ENCODE measurements around the gene ARL15.

The ARL15 gene

DNA sequence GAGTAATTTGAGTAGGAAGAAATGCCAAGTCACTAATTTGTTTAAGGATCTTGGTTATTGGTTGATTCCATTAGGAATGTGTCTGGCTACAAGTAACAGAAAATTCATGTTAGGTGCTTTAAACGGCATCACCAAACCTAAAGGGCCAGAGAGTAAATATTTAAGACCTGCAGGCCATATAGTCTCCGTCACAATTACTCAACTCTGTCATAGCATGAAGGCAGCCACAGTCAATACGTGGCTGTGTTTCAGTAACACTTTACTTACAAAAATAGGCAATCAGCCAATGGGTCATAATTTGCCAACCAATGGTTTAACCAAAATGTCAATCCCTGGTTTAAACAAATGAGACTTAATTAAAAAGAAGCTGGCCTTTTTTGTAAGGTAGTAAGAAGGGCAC, 98.5 kb downstream of the ARL15 start:
- no peak for DNase-seq (ENCODE audit: low read depth in 2 of 2)

DNA sequence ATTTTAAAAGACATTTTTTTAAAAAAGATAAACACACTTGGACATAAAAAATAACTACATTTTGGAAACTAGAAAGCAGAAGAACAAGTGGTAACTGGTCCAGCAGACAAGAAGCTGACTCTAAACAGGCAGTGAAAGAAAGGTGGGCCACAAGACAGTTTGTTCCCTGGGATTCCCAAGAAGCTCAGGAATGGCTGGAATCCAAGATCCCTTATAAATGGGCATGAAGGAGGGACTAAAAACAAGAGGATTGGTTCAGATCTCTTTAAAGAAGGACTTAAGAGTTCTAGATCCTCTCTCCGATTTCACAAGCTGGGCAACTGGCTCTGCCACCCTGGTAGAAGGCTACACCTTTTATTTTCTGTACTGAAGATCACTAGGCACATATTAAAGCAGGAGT, 102.8 kb downstream of the ARL15 start:
- DNase-seq (ENCODE audit: low read depth in 2 of 2), result no peak

DNA sequence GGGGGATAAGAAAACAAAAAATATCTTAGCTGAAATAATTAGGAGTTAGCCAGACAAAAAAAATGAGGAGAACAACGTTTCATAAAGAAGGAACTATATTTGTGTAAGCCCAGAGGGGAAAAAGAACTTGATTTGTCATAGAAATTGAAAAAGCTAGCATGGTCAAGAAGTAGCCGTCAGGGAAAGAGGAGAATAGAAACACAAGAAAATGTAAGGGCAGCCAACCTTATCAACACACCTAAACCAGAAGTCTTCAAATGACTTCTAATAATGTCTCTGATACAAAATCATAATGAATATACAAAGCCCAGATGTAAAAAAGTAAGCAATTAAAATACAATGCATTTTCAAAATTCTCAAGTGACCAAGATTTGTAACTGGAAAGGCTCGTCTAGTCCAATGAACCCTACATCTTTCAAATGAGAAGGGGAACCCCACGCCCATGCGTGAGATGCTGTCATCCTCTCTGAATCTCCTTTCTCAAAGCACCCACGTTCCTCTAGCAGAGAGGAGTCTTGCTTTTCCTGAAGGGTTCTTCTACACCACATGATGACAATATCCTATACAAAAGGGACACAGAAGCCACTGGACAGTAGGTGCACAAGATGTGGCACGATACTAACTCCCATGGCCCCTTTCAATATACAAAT, 103.7 kb downstream of the ARL15 start:
- DNase-seq (ENCODE audit: low read depth in 2 of 2), result no peak

DNA sequence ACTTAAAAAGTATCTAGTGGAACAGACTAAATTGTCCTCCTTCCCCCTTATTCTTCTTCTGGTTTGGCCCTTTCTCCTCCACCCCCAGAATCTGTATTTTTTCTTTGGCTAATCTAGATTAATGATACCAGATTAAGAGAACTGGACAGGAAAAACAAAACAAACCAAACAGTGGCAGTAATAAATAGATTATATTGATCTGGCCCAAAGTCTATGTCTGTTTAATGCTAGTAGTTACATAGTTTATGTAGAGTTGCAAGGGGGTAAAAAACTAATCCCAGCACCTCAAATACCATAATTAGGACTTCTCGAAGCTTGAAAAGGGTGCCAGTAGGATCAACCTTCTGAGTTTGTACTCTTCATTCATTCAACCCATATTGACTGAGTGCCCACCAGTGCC, 104.5 kb downstream of the ARL15 start:
- DNase-seq (ENCODE audit: low read depth in 2 of 2), result no peak

DNA sequence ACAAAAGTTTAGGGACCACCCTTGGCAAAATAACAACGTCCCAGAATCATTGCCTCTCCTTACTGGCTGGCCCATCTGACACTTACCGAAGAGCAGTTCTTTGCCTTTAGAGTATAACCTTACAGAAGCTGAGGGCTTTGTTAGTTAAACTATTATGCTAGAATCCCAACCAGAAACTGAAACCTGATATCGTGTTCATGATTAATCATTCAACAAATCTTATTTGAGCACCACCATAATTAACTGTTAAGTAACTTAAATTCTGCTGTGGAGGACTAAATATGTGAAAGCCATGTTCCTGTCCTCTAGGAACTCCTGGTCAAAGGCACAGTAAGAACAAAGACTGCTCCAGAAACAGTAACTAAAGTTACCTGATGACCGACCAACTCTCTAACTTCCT, 104.9 kb downstream of the ARL15 start:
- no peak for DNase-seq (ENCODE audit: low read depth in 2 of 2)

DNA sequence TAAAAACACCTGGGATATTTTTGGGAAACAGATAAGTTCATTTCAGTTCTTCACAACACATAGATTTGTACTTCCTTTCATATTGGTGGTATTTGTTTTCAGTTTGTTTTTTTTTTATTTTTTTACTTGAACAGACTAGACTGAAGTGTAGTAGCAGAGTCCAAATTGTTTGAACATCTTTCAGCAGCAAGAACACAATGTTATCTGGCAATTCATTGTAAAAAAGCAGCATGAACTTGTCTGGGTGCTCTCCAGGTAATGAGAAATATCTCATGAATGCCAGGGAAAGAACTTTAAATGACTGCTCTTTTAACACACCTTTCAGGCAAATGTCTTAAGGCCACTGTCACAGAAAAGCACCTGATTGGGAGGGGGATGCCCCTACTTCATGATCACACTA, 113.4 kb downstream of the ARL15 start:
- no peak for DNase-seq (ENCODE audit: low read depth in 2 of 2)

DNA sequence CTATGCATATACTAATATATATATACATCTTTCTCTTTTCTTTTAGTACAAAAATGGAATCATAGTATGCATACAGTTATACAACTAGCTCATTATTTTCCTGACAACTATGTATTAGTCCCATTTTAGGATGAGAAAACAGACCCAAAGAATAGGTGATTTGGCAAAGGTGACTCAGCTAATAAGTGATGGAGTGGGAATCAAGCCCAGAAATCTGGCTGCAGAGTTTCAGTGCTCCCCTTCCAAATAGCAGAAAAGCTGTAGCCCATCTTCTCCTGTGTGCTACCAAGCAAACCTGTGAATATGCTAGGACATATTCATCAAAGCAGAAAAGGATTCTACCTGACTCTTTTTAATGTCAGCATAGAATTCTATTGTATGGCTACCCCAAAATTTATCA, 114.7 kb downstream of the ARL15 start:
- DNase-seq (ENCODE audit: low read depth in 2 of 2), result no peak

DNA sequence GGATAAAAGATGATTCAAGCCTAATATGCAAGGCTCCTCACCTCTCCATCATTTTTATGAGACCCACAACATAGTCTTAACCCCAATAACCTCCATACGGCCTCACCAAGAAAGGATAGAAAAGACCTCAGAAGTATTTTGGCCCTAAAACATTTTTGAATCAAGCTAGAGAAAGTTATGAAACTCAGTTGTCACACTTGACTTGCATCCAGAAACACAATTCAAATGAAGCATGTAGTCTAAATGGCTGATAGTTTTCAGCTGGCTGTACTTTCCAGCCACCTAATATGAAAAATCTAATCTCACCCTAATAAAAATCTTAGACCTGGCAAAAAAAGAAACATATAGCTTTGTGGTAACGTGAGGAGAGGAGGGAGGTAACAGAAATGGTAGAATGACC, 116.1 kb downstream of the ARL15 start:
- no peak for DNase-seq (ENCODE audit: low read depth in 2 of 2)

DNA sequence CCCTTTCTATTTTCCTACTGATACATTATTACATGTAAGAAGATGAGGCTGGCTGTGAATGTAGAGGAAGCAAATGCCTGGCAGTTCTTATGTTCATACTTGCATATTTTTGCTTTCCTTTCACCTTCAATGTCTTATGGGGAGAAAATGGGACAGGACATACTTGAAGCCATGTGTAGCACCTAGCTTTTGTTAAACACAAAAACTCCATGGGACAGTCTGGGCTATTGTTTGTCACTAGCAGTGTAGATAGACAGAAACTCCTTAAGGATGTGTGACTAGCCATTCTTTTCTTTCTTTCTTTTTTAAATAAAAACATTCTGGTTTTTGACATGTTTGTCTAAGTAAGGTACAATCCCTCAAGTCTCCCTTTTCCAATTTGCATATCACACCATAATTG, 122.7 kb downstream of the ARL15 start:
- DNase-seq (ENCODE audit: low read depth in 2 of 2), result no peak

DNA sequence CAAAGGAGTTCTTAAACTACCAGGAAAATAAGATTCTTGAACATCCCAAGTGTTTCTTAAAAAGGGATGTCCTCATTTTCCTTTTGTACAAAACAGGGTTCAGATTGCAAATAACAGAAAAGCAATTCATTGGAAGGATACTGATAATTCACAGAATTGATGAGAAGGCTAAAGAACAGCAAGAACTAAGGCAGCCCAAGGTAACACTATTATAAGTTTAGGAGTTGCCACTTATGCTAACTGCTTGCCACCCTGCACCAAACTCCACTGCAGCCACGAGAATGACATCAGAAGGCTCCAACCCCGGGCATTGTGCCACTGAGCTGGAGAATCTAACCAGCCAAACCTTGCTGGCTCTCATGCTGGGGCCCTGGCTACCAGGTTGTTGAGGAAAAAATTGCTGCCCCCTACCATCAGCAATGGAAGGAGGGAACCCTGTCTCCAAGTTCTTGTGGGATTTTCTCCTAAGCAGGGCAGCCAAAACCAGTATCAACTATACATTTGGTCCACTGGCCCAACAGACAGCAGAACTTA, 123.4 kb downstream of the ARL15 start:
- DNase-seq (ENCODE audit: low read depth in 2 of 2), result no peak

DNA sequence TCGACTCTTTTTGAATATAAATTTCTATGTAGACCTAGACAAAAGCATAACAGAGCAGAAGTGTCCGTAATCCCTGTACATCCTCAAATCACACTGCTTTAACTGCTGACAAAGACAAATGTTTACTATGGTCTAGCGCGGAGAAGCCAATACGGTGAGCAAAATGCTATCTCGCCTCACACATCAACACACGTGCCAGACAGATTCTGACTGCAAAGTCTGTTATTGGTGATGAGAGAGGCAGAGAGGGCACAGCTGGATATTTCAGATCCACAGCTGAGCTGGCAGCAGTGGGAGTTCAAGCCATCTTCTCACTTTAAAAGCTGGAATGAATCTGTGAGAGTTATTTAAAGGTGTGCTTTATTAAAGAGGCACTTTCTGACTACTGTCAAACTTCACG, 124.3 kb downstream of the ARL15 start:
- DNase-seq (ENCODE audit: low read depth in 2 of 2), result no peak

DNA sequence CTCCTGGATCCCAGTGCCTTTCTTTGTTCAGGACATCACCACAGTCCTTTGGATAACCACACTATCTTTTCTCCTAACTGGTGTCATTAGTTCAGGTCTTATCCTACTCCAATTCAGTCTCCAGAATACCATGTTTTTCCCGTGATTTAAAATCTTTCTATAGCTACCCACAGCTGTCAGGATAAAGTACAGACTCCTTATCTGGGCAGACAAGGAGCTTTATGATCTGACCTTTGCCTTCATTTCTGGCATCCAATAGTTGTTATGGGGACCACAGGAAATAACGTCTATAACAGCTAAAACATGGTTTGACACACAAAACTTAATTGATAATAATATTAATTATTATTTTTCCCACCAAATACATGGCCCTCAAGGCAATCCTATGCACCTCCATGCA, 125.6 kb downstream of the ARL15 start:
- no peak for DNase-seq (ENCODE audit: low read depth in 2 of 2)

DNA sequence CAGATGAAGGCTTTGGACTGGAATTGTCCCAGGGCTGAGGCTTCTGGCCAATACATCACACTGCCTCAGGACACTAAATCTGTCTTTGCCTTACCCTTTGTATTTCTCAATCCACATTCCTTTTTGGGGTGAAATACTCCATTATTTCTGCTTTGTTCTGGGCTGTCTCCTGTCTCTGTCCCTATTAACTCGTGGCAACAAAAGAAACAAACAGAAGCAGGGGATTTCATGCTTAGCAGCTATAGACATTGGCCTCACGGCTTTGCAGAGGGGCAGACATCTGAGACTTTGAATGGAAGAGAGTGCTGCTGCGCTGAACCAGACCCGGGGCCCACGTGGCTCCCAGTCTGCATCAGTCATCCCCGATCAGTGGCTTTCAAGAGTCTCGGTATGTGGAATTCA, 129.7 kb downstream of the ARL15 start:
- no peak for DNase-seq (ENCODE audit: low read depth in 2 of 2)

DNA sequence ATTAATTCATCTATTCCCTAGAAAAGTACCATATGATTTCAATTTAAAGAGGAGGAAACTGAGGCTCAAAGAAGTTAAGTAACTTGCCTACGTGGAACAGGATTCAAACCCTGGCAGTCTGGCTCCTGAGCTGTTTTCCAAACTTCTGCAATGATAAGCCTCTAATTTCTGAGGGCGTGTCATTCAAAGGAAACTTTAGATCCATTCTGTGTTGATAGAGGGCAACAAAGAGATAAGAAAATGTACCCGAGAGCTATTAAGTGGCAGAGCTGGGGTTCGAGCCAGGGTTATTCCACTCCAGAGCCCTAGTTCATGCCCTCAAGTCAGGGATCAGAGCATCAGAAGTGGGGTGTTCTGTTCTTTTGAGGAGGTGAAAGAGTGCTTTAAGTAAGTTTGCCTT, 131.4 kb downstream of the ARL15 start:
- DNase-seq (ENCODE audit: low read depth in 2 of 2), result no peak

DNA sequence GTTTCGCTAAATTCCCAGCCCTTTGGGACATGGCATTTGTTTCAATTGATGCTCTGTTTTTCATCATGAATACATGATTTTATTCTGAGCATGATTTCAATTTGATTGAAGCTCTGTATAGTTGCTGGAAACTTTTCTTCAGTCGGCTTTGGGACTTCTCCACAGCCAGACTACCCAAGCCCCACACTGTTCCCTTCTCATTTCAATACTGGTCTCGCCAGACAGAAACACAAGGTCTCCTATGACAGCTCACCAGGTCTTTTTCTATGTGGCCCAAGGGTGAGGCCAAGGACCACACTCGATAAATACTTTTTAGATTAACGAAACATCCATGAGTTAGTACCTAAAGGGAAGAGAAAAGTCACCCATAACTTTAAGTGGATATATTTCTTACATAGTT, 132.2 kb downstream of the ARL15 start:
- no peak for DNase-seq (ENCODE audit: low read depth in 2 of 2)

DNA sequence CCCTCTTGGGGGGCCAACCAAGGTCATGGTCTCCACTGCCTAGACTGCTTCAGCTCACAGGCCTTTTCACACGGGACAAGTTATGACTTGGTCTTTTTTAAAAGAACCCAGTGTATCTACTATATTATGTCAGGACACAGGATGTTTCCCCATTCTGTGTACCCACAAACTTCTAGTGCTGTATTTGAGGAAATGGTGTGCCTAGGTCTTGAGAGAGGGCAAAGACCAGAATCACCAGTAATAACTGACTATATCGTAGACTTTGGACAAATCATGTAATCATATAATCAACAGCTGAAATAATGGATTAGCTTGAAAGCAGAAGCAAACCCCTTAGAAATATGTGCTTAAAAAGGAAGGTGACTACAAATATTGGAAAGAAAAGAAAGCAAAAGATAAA, 133.3 kb downstream of the ARL15 start:
- DNase-seq (ENCODE audit: low read depth in 2 of 2), result no peak

DNA sequence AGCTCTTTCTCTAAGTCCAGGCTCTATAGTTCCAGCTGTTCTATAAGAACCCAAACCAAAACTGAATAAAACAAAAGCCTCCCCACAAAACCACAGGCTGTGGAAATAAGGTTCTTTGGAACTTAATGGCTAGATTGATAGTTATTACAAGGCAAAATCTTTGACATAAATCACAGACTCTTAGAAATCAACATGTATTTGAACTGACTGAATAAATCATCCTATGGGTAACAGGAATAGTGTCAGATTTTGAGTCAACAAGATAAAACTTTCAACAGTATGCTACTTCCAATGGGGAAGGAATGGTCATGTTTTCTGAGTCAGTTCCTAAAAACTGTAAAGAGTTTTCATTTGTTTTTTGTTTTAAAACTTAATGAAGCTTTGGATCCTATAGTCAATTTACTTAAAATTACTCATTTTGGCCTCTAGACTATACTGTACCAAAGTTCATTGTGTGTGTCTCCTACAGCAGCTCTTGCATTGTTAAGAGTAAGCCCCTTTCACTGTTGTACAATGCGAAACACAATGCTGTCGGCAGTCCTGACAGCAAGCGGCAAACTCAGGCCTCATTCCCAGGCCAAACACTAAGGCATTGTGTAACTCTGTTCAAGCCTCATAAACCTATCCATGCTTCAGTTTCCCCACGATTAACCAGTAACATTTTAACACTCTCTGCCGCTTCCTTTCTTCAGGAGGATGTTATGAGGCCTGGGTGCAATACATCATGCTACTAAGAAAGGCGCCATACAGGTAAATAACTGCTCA, 134.1 kb downstream of the ARL15 start:
- no peak for DNase-seq (ENCODE audit: low read depth in 2 of 2)

DNA sequence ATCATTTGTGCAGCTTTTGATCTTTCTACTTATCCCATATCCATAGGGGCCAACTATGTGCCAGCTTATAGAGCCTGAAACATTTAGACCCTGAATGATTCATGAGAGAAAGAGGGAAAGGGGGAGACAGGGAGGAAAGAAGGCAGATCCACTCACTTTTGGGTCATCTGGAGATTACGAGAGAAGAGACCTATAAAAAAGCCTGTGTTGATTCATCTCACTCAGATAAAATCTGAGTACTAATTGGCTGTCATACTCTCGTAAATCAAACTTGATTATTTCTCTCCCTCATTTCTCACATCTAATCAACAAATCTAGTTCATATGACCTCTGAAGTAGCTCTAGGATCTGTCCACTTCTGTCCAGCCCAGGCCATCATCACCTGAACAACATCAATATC, 137.1 kb downstream of the ARL15 start:
- no peak for DNase-seq (ENCODE audit: low read depth in 2 of 2)

DNA sequence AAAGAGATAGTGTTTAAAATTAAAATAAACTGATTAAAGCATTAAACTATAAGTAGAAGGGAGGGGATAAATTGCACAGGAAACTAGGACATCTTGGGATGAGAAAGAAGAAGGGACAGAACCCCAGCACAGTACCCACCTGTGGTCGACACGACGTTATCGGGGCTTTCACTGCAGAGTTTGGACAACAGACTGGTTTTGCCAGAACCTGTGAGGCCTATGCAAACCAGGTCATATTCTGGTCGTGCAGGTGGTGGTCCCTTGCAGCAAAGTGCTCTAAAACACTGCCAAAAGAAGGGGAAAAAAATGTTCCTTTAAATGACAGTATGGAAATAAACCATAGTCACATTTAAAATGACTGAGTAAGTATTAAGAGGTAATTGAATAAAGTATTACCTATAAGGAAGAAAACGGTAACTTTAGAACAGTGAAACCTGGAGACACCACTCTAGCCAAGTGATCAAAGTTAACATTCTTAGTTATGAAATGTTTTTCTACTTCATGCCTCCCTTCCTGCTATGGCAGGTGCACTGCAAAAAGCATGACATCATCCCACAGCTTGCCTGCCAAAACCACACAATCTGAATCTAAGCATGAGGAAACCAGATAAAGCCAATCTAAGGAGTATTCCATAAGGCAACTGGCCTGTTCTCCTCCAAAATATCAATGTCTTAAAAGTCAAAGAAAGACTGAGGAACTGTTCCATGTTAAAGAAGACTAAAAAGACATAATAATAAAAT, 138.6 kb downstream of the ARL15 start:
- DNase-seq (ENCODE audit: low read depth in 2 of 2), result no peak

DNA sequence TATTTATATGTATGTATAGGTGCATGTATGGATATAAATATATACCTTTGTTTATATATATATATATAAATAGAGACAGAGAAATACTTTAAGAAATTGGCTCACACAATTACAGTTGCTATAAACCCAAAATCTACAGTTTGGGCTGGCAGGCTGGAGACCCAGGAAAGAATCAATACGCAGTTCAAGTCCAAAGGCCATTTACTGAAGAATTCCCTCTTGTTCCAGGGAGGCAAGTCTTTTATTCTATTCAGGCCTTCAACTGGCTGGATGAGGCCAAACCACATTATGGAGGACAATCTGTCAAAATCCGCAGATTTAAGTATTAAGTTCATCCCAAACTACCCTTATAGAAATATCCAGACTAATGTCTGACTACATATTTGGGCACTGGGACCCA, 144.7 kb downstream of the ARL15 start:
- no peak for DNase-seq (ENCODE audit: low read depth in 2 of 2)

DNA sequence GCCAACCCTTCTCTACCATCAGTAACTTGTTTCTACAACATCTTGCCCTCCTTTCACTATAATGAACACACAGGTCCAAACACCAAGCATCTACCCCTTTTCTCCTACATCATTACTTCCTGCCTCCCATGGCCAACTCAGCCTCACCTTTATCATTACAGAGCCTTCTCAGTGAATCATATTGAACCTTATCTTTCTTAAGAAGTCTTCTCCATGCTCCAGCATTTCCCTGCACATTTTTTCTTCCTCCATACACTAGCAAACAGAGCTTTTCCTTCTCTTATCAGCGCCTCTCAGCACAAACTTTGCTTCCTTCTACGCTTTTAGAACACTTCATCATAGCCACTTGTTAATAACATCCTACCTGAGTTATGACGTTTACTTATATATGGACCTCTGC, 148.2 kb downstream of the ARL15 start:
- DNase-seq (ENCODE audit: low read depth in 2 of 2), result no peak

DNA sequence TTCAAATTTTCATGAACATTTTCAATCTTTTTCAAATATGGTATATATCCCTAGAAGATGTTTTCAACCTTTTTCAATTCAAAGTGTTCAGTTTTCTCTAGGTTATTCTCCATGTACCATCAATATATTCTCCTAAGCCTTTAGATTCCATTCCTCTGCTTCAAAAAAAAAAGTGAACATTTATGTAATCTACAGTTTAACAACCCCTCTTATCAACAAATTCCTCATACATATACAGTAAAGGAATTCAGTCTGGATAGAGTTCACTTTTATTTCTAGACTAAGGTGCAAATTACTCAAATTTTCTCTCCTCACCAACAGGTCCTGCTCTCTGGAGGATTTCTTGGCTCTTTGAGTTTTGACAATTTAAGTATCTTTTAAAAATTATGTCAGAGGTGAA, 150.0 kb downstream of the ARL15 start:
- DNase-seq (ENCODE audit: low read depth in 2 of 2), result no peak

DNA sequence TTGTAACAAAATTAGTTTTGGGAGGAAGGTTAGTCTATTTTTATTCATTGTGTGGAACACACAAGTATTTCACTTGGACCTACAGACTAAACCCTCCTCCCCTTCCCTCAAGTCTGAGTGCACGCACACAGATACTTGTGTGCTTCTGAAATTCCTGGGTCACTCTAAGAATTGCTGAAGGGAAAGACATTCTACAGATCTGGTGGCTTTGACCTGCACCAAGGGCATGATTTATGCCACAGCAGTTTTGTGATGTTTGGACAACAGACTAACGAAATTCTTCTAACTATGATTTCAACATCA, 150.5 kb downstream of the ARL15 start:
- DNase-seq (ENCODE audit: low read depth in 2 of 2), result no peak
